IPS-NIHi11 (cell line): Measurements from ENCODE around the gene BPIFA3.

Experiments used
- DNase-seq: peaks from one replicate; pipeline ENCODE4 v3.0.0; 2012; ENCODE audit warnings: mixed read lengths, low spot score

The BPIFA3 gene

GRCh38 chr20:33224399-33224798 is 7.2 kb downstream of the BPIFA3 start:
- no peak for DNase-seq

GRCh38 chr20:33229843-33230242 is 12.7 kb downstream of the BPIFA3 start:
- DNase-seq, result no peak

GRCh38 chr20:33231237-33231636 is 14.1 kb downstream of the BPIFA3 start:
- no peak for DNase-seq

GRCh38 chr20:33232486-33233072 is 15.4 kb downstream of the BPIFA3 start:
- DNase-seq, result no peak

- peak; percentile 70 for DNase-seq
These were observed 16.1 kb downstream of the BPIFA3 start for GRCh38 chr20:33233129-33233774.

- DNase-seq, result no peak
These were observed 16.9 kb downstream of the BPIFA3 start for GRCh38 chr20:33234050-33234449.

GRCh38 chr20:33235696-33236095 is 18.5 kb downstream of the BPIFA3 start, which contains the start of gene BPIFA1:
BPIFA1 (plus strand) TSS chr20:33235996; CDS start chr20:33237712, 1,716 bp downstream.
- no peak for DNase-seq

- DNase-seq, result no peak
These were observed 19.2 kb downstream of the BPIFA3 start for GRCh38 chr20:33236351-33236750.

- DNase-seq, result no peak
These were observed 20.8 kb downstream of the BPIFA3 start for GRCh38 chr20:33237989-33238388.

- no peak for DNase-seq
These were observed 22.3 kb downstream of the BPIFA3 start for GRCh38 chr20:33239418-33239817.

- DNase-seq, result no peak
These were observed 23.0 kb downstream of the BPIFA3 start for GRCh38 chr20:33239979-33240736.

- no peak for DNase-seq
These were observed 23.8 kb downstream of the BPIFA3 start for GRCh38 chr20:33240923-33241322.

- no peak for DNase-seq
These were observed 25.4 kb downstream of the BPIFA3 start for GRCh38 chr20:33242319-33243100.

- no peak for DNase-seq
These were observed 28.9 kb downstream of the BPIFA3 start for GRCh38 chr20:33246077-33246476.

- no peak for DNase-seq
These were observed 32.3 kb downstream of the BPIFA3 start for GRCh38 chr20:33249456-33249855.

- DNase-seq, result no peak
These were observed 33.5 kb downstream of the BPIFA3 start for GRCh38 chr20:33250666-33251065.

GRCh38 chr20:33251496-33251895 is 34.3 kb downstream of the BPIFA3 start:
- no peak for DNase-seq

- no peak for DNase-seq
These were observed 35.3 kb downstream of the BPIFA3 start for GRCh38 chr20:33252460-33252859.

- DNase-seq, result no peak
These were observed 37.9 kb downstream of the BPIFA3 start for GRCh38 chr20:33255005-33255404.

GRCh38 chr20:33257237-33257636 is 40.1 kb downstream of the BPIFA3 start:
- DNase-seq, result no peak

- no peak for DNase-seq
These were observed 42.2 kb downstream of the BPIFA3 start for GRCh38 chr20:33259371-33259770.

- no peak for DNase-seq
These were observed 44.3 kb downstream of the BPIFA3 start for GRCh38 chr20:33261465-33261864.
